CD8-positive, alpha-beta memory T cell (primary cell): Measurements from ENCODE around the gene HIPK1. TPM values are rescaled to one million over a fixed set of nuclear protein-coding genes. Genes with fewer than 3 reads are reported as not detected.
A peak's percentile ranks its signal among the peaks of the same experiment; 100 is the strongest.

Experiments used
- CTCF ChIA-PET: fragments of 350-600 bp; sonication (Branson Sonifier 250); formaldehyde crosslinking; loops from one replicate; lab custom pipeline; 2021; ENCODE audit warnings: antibody characterized with exemption; lab: Charles Lee
- POLR2A ChIA-PET: fragments of 350-600 bp; sonication (Branson Sonifier 250); formaldehyde crosslinking; loops from one replicate; lab custom pipeline; 2021; ENCODE audit warnings: antibody characterized with exemption; lab: Charles Lee
- DNase-seq, 5 donors: peaks; one replicate each; pipeline versions ENCODE4 v3.0.0 to v3.0.0-alpha.2; 2020 to 2022; ENCODE audit warnings: mixed read lengths in 1 of 5
- H3K27ac ChIP-seq: one replicate; pipeline ENCODE4 v1.7.0; 2013; ENCODE audit warnings: low read depth, mild to moderate bottlenecking, low read length, moderate library complexity
- H3K27me3 ChIP-seq: 2 replicates; pipeline ENCODE4 v1.7.0; 2013; ENCODE audit warnings: low read length, mild to moderate bottlenecking; ENCODE audit not compliant: insufficient read depth, poor library complexity, severe bottlenecking
- H3K36me3 ChIP-seq: 2 replicates; pipeline ENCODE4 v1.7.0; 2013; ENCODE audit warnings: mild to moderate bottlenecking, low read length, moderate library complexity; ENCODE audit not compliant: insufficient read depth
- H3K4me1 ChIP-seq: 2 replicates; pipeline ENCODE4 v1.7.0; 2013; ENCODE audit warnings: mild to moderate bottlenecking, low read length, moderate library complexity; ENCODE audit not compliant: insufficient read depth
- H3K4me3 ChIP-seq: 2 replicates; pipeline ENCODE4 v1.7.0; 2013; ENCODE audit warnings: mild to moderate bottlenecking, low read length
- H3K9me3 ChIP-seq: 2 replicates; pipeline ENCODE4 v1.7.0; 2013; ENCODE audit warnings: mild to moderate bottlenecking, low read length
- H3K27ac Mint-ChIP-seq, 8 donors: one replicate each; pipeline ENCODE4 v1.8.0; 2020 to 2021; ENCODE audit warnings: mixed read lengths in 8 of 8, mild to moderate bottlenecking in 6 of 8, inconsistent platforms in 3 of 8, moderate library complexity in 3 of 8
- H3K27me3 Mint-ChIP-seq, 2 donors: one replicate each; pipeline ENCODE4 v1.8.0; 2020 to 2021; ENCODE audit warnings: mixed read lengths in 2 of 2, mild to moderate bottlenecking in 1 of 2, moderate library complexity in 1 of 2
- H3K36me3 Mint-ChIP-seq, 3 donors: one replicate each; pipeline ENCODE4 v1.8.0; 2020 to 2021; ENCODE audit warnings: mixed read lengths in 3 of 3, inconsistent platforms in 1 of 3, mild to moderate bottlenecking in 1 of 3
- H3K4me1 Mint-ChIP-seq, 3 donors: one replicate each; pipeline ENCODE4 v1.8.0; 2020 to 2021; ENCODE audit warnings: mixed read lengths in 3 of 3, inconsistent platforms in 1 of 3, mild to moderate bottlenecking in 1 of 3
- H3K4me3 Mint-ChIP-seq, 7 donors: one replicate each; pipeline ENCODE4 v1.8.0; 2020 to 2021; ENCODE audit warnings: mixed read lengths in 7 of 7, mild to moderate bottlenecking in 6 of 7, moderate library complexity in 4 of 7, inconsistent platforms in 2 of 7
- H3K9me3 Mint-ChIP-seq, 5 donors: one replicate each; pipeline ENCODE4 v1.8.0; 2020 to 2022; ENCODE audit warnings: mixed read lengths in 5 of 5, mild to moderate bottlenecking in 3 of 5, moderate library complexity in 2 of 5, inconsistent platforms in 1 of 5
- polyA plus RNA-seq: library from polyadenylated mRNA; unstranded; fragments of 300-500 nt; fragmentation: Illumina TruSeq; gene quantifications from one replicate; pipeline ENCODE4 v1.2.3, GENCODE V29; 2021
- total RNA-seq, 2 experiments: library from RNA; stranded (reverse); gene quantifications; one replicate each; pipeline ENCODE4 v1.2.3, GENCODE V29; 2021

The HIPK1 gene
- total and polyA plus RNA-seq, 3 experiments from 2014 or later: 19.4 to 81.2 (median 80.9) TPM

- peaks cover 0 to 11% (median 0%) of the 10 kb centered on the region in 3 donors for H3K4me1 Mint-ChIP-seq
- DNase-seq: no peak
- H3K36me3 ChIP-seq: peaks cover 12% of the 10 kb centered on the region
- POLR2A ChIA-PET: no interaction called here
- no peaks in the 10 kb centered on the region for H3K9me3 ChIP-seq
- no peak overlapping the region for H3K27ac Mint-ChIP-seq
- no peak overlapping the region for H3K27ac ChIP-seq
- H3K27me3 ChIP-seq: no peaks in the 10 kb centered on the region
- no peaks in the 10 kb centered on the region for H3K4me1 ChIP-seq
- CTCF ChIA-PET: interaction anchor here (1.7 kb wide), 1 partner anchor 78 kb away, joined by 6 read pairs; no protein-coding TSS in a partner anchor
- H3K9me3 Mint-ChIP-seq: no peaks in the 10 kb centered on the region
- no peaks in the 10 kb centered on the region for H3K27me3 Mint-ChIP-seq
- H3K4me3 ChIP-seq: no peak overlapping the region
- peaks cover 0 to 33% (median 6%) of the 10 kb centered on the region in 3 donors for H3K36me3 Mint-ChIP-seq
- no peak overlapping the region for H3K4me3 Mint-ChIP-seq
Measured at GRCh38 chr1:113913887-113914664, 15.0 kb upstream of the HIPK1 start.

GRCh38 chr1:113916974-113917373 is 12.2 kb upstream of the HIPK1 start:
- ChIA-PET POLR2A (no interaction called here), CTCF (interaction anchor here (1.3 to 2.3 kb wide), 2 partner anchors 11 to 12 kb away, joined by 3 to 6 read pairs; partner anchors contain the start of genes DCLRE1B and HIPK1)
- H3K27me3 Mint-ChIP-seq: peaks cover 0 to 6% of the 10 kb centered on the region in 2 donors
- H3K36me3 ChIP-seq: no peaks in the 10 kb centered on the region
- H3K9me3 Mint-ChIP-seq: no peaks in the 10 kb centered on the region
- H3K9me3 ChIP-seq: no peaks in the 10 kb centered on the region
- no peaks in the 10 kb centered on the region for H3K4me1 ChIP-seq
- no peaks in the 10 kb centered on the region for H3K27me3 ChIP-seq
- H3K4me3 ChIP-seq: no peak overlapping the region
- no peak overlapping the region for H3K27ac Mint-ChIP-seq
- no peak for DNase-seq
- peaks cover 0 to 11% (median 3%) of the 10 kb centered on the region in 3 donors for H3K36me3 Mint-ChIP-seq
- H3K27ac ChIP-seq: no peak overlapping the region
- peaks cover 0 to 3% (median 0%) of the 10 kb centered on the region in 3 donors for H3K4me1 Mint-ChIP-seq
- no peak overlapping the region for H3K4me3 Mint-ChIP-seq

- POLR2A ChIA-PET: no interaction called here
- Histone ChIP-seq H3K36me3 (no peaks in the 10 kb centered on the region), H3K4me1 (no peaks in the 10 kb centered on the region), H3K27ac (no peak overlapping the region), H3K27me3 (no peaks in the 10 kb centered on the region), H3K4me3 (no peak overlapping the region), H3K9me3 (no peaks in the 10 kb centered on the region)
- H3K9me3 Mint-ChIP-seq: no peaks in the 10 kb centered on the region
- H3K27ac Mint-ChIP-seq: no peak overlapping the region
- CTCF ChIA-PET: interaction anchor here (2.3 kb wide), 1 partner anchor 12 kb away, joined by 6 read pairs; the partner anchor contains the start of gene HIPK1
- peaks cover 0 to 6% of the 10 kb centered on the region in 2 donors for H3K27me3 Mint-ChIP-seq
- no peak for DNase-seq
- peaks cover 0 to 3% (median 0%) of the 10 kb centered on the region in 3 donors for H3K4me1 Mint-ChIP-seq
- H3K4me3 Mint-ChIP-seq: no peak overlapping the region
- peaks cover 0 to 7% (median 3%) of the 10 kb centered on the region in 3 donors for H3K36me3 Mint-ChIP-seq
Measured at GRCh38 chr1:113917400-113918082, 11.6 kb upstream of the HIPK1 start.

GRCh38 chr1:113918243-113918642 is 10.9 kb upstream of the HIPK1 start:
- Mint-ChIP-seq H3K36me3 (peaks cover 0 to 3% (median under 1%) of the 10 kb centered on the region in 3 donors), H3K27me3 (peaks cover 0 to 6% of the 10 kb centered on the region in 2 donors), H3K4me3 (no peak overlapping the region), H3K4me1 (peaks cover 0 to under 1% (median 0%) of the 10 kb centered on the region in 3 donors), H3K9me3 (no peaks in the 10 kb centered on the region), H3K27ac (peak overlapping the region in 1 of 8 donors; percentile 14)
- H3K4me1 ChIP-seq: no peaks in the 10 kb centered on the region
- no peaks in the 10 kb centered on the region for H3K27me3 ChIP-seq
- H3K9me3 ChIP-seq: no peaks in the 10 kb centered on the region
- no peak overlapping the region for H3K27ac ChIP-seq
- DNase-seq: no peak
- no peak overlapping the region for H3K4me3 ChIP-seq
- CTCF ChIA-PET: interaction anchor here (2.3 kb wide), 1 partner anchor 11 kb away, joined by 6 read pairs; the partner anchor contains the start of gene HIPK1
- H3K36me3 ChIP-seq: no peaks in the 10 kb centered on the region
- POLR2A ChIA-PET: no interaction called here

GRCh38 chr1:113922957-113923356 is 6.2 kb upstream of the HIPK1 start:
- no peaks in the 10 kb centered on the region for H3K36me3 ChIP-seq
- Mint-ChIP-seq H3K27ac (peak overlapping the region in 1 of 8 donors; percentile 17), H3K9me3 (no peaks in the 10 kb centered on the region), H3K4me3 (no peak overlapping the region), H3K36me3 (no peaks in the 10 kb centered on the region), H3K4me1 (peaks cover 3 to 4% (median 4%) of the 10 kb centered on the region in 3 donors), H3K27me3 (peaks cover 0 to 6% of the 10 kb centered on the region in 2 donors)
- ChIA-PET POLR2A (no interaction called here), CTCF (no interaction called here)
- no peak for DNase-seq
- peaks cover under 1% of the 10 kb centered on the region for H3K4me1 ChIP-seq
- no peak overlapping the region for H3K4me3 ChIP-seq
- H3K27ac ChIP-seq: no peak overlapping the region
- no peaks in the 10 kb centered on the region for H3K9me3 ChIP-seq
- H3K27me3 ChIP-seq: no peaks in the 10 kb centered on the region

GRCh38 chr1:113924473-113924872 is 4.7 kb upstream of the HIPK1 start:
- H3K4me3 Mint-ChIP-seq: no peak overlapping the region
- H3K27ac Mint-ChIP-seq: peak overlapping the region in 2 of 8 donors; percentile 10 to 43
- Histone ChIP-seq H3K27ac (no peak overlapping the region), H3K4me1 (peaks cover 9% of the 10 kb centered on the region), H3K27me3 (no peaks in the 10 kb centered on the region), H3K4me3 (no peak overlapping the region), H3K9me3 (no peaks in the 10 kb centered on the region), H3K36me3 (no peaks in the 10 kb centered on the region)
- peaks cover 14 to 18% (median 15%) of the 10 kb centered on the region in 3 donors for H3K4me1 Mint-ChIP-seq
- ChIA-PET CTCF (no interaction called here), POLR2A (interaction anchor here (0.8 kb wide), 1 partner anchor 54 kb away, joined by 4 read pairs; no protein-coding TSS in a partner anchor)
- H3K27me3 Mint-ChIP-seq: peaks cover 4 to 6% of the 10 kb centered on the region in 2 donors
- no peaks in the 10 kb centered on the region for H3K9me3 Mint-ChIP-seq
- no peak for DNase-seq
- peaks cover 0 to 7% (median 0%) of the 10 kb centered on the region in 3 donors for H3K36me3 Mint-ChIP-seq

- Histone ChIP-seq H3K27me3 (no peaks in the 10 kb centered on the region), H3K9me3 (no peaks in the 10 kb centered on the region), H3K36me3 (no peaks in the 10 kb centered on the region), H3K27ac (peak overlapping the region; percentile 99), H3K4me3 (peak overlapping the region; percentile 92), H3K4me1 (peaks cover 32% of the 10 kb centered on the region)
- ChIA-PET CTCF (interaction anchor here (0.7 to 9.7 kb wide), 12 partner anchors 10 to 170 kb away, joined by 3 to 95 read pairs (median 8); partner anchors contain the start of genes AP4B1, DCLRE1B, PHTF1 and RSBN1), POLR2A (interaction anchor here (0.8 to 4.3 kb wide), 8 partner anchors 12 to 413 kb away, joined by 3 to 95 read pairs (median 18); partner anchors contain the start of genes AP4B1, DCLRE1B and RSBN1)
- peaks cover 44 to 51% (median 47%) of the 10 kb centered on the region in 3 donors for H3K4me1 Mint-ChIP-seq
- H3K36me3 Mint-ChIP-seq: peaks cover 0 to 22% (median 2%) of the 10 kb centered on the region in 3 donors
- DNase-seq: no peak
- H3K9me3 Mint-ChIP-seq: no peaks in the 10 kb centered on the region
- H3K27me3 Mint-ChIP-seq: peaks cover 0 to 12% of the 10 kb centered on the region in 2 donors
- H3K27ac Mint-ChIP-seq: peak overlapping the region; percentile 98 to 100 (median 100)
- H3K4me3 Mint-ChIP-seq: peak overlapping the region; percentile 94 to 100 (median 99)
Measured at GRCh38 chr1:113928187-113928930, 765 bp upstream of the HIPK1 start.
